ENCODE measurements around the gene CDK12.
"Not testable (repeated sequence)": the region's sequence is repeated elsewhere in the genome, so short reads cannot be mapped to it uniquely, and the experiment has no call there.

The CDK12 gene

DNA sequence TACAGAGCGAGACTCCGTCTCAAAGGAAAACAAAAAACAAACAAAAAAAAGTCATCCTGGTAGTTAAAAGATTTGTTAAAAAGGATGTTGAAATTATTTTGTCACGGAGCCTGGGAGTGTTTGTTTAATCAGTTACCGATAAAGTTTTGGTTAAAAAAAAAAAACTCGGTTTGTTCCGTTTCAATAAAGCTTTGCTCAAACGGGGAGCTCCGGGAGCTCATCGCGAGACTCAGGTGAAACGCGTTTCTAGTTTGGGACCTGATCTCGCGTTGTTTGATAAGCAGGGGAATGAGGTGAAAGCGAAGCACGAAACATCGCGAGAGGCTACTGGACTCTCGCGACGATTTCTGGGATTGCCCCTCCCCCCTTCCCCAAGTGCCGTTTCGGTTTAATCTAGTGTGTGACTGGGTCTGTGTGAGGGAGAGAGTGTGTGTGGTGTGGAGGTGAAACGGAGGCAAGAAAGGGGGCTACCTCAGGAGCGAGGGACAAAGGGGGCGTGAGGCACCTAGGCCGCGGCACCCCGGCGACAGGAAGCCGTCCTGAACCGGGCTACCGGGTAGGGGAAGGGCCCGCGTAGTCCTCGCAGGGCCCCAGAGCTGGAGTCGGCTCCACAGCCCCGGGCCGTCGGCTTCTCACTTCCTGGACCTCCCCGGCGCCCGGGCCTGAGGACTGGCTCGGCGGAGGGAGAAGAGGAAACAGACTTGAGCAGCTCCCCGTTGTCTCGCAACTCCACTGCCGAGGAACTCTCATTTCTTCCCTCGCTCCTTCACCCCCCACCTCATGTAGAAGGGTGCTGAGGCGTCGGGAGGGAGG lies at the start of gene CDK12:
CDK12 (plus strand) TSS at position 374 of the 813 bp plus-strand sequence. CDS start 586 bp downstream, outside the sequence.
- peak; percentile 99 for DNase-seq (ENCODE audit: low read depth)

DNA sequence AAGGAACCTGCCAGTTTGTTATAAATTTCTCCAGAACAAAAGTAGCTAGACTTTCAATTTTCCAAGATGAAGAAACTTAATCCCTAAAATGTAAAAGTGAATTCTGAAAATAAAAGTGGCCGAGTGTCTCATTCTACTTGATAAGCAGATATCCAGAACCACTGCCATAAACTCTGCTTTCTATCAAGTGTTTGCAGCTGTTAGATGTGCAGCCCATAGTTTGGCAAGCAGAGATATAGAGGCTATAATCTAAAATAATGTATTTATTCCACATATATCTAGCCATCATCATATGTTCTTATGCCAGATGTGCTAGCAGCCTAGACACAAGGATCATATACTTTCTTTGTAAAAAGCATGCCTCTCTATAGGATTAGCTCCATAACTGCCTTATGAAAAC lies 45.1 kb upstream of the CDK12 start:
- no peak for DNase-seq (ENCODE audit: low read depth)

DNA sequence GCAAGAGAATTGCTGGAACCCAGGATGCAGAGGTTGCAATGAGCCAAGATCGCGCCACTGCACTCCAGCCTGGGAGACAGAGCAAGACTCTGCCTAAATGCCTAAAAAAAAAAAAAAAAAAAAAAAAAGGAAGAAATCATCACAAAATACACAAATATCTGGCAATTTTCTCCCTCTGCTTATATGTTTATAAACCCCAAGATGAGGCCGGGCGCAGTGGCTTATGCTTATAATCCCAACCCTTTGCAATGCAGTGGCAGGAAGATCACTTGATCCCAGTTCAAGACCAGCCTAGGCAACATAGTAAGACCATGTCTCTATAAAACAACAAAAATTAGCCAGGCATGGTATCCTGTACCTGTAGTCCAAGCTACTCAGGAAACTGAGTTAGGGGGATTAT lies 31.7 kb upstream of the CDK12 start:
- no peak for DNase-seq (ENCODE audit: low read depth)

DNA sequence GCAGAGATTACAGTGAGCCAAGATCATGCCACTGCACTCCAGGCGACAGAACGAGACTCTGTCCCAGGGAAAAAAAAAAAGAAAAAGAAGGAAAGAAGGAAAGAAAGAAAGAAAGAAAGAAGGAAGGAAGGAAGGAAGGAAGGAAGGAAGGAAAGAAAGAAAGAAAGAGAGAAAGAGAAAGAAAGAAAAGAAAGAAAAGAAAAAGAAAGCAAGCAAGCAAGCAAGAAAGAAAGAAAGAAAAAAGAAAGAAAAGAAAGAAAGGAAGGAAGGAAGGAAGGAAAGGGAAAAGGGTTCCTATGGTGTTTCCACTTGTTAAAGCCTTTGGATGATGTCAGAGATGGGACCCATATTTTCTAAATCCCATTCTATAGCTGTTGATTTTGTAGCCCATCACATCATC lies 21.4 kb upstream of the CDK12 start:
- not testable (repeated sequence) for DNase-seq (ENCODE audit: low read depth)

DNA sequence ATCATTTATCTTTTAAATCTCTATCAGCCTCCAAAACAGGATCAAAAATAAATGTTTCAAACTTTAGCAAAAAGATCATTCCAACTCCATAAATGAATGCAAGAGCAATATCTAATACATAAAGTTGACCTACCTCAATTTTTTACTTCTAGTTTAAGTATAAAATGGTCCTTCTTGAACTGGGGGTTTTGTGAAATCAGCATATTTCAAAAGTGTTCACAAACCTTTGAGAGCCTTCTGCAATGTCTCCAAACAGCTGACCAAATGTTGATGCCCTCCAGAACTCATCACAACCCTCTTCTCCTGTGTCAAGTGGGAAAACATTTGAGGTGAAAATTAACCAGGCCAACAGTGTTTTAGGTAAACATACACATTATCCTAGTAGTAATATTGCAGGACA lies 18.0 kb upstream of the CDK12 start:
- DNase-seq (ENCODE audit: low read depth): no peak

DNA sequence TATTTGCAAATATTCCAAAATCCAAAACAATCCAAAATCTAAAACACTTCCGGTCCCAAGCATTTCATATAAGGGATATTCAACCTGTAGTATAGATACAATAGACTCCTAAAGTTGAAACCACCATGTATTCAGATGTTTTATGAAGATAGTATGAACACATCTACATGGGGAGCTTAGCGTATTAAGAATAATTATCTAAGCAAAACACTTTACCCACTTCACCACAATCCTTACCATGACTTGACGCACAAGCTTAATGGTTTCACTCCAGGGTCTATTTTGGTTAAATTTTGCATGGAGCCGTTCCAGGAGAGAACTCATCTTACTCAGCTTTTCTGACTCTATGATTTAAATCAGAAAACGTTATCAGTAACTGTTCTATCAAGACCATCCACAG lies 13.7 kb upstream of the CDK12 start:
- no peak for DNase-seq (ENCODE audit: low read depth)

DNA sequence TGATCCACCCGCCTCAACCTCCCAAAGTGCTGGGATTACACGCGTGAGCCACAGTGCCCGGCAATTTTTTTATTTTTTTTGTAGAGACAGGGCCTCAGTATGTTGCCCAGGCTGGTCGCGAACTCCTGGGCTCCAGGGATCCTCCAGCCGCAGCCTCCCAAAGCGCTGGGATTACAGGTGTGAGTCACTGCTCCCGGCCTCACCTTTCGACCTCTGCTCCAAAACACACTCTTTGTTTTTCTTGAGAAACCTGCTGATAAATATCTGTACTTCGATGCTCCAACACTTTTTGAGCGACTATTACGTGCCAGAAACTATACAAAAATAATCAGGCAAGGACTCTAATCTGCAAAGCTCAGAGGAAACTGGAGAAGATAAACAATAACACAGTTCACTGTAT lies 11.2 kb upstream of the CDK12 start:
- no peak for DNase-seq (ENCODE audit: low read depth)

DNA sequence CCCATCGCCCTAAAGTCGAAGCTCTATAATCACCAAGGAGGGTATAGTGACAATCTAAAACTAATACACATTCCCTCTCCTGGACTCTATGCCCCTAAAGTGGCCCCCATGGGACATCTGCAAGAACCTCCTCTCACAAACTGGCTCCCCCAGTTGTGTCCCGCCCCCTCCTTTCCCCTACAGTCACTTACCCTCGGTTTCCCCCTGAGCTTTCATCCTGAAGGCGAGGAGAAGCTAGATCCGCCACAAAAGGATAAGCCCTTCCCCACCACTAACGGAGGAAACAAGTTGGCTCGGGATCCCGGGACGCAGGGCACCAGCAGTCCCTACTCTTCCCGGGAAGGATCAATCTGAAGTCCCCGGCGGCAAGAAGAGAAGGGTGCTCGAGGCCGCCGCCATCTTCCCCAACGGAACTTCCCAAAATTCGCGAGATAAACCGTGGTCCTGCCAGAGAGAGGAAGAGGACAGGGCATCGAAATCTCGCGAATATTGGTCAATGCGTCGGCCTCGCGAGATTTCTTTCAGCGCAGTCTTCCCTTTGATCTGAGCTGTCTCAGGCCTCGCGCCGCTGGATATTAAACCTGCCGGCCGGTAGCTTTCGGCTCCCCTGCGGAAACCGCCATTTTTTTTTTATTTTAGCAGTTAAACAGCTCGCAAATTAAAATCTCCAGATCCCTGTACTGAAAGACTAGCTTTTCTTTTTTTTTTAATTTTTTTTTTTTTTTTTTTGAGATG lies 10.3 kb upstream of the CDK12 start, which contains the start of gene MED1:
MED1 (minus strand) TSS at position 417 of the 735 bp plus-strand sequence; CDS start at position 216, 201 bp downstream.
- DNase-seq (ENCODE audit: low read depth): peak; percentile 98

DNA sequence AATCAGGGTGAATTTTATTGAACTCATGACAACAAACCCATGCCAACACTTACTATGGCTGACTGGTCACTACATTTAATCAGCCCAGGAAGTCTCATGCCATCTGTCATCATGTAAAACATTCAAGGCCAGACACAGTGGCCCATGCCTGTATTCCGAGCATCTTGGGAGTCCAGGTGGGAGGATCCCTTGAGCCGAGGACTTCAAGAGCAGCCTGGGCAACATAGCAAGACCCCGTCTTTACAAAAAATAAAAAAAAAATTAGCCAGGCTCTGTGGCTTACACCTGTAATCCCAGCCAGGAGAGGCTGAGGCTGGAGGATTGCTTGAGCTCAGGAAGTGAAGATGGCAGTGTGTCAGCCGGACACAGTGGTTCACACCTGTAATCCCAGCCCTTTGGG lies 5.4 kb upstream of the CDK12 start:
- no peak for DNase-seq (ENCODE audit: low read depth)

DNA sequence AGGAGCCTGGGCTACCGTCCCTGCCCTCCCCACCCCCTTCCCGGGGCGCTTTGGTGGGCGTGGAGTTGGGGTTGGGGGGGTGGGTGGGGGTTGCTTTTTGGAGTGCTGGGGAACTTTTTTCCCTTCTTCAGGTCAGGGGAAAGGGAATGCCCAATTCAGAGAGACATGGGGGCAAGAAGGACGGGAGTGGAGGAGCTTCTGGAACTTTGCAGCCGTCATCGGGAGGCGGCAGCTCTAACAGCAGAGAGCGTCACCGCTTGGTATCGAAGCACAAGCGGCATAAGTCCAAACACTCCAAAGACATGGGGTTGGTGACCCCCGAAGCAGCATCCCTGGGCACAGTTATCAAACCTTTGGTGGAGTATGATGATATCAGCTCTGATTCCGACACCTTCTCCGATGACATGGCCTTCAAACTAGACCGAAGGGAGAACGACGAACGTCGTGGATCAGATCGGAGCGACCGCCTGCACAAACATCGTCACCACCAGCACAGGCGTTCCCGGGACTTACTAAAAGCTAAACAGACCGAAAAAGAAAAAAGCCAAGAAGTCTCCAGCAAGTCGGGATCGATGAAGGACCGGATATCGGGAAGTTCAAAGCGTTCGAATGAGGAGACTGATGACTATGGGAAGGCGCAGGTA lies 762 bp downstream of the CDK12 start:
- DNase-seq (ENCODE audit: low read depth): no peak

DNA sequence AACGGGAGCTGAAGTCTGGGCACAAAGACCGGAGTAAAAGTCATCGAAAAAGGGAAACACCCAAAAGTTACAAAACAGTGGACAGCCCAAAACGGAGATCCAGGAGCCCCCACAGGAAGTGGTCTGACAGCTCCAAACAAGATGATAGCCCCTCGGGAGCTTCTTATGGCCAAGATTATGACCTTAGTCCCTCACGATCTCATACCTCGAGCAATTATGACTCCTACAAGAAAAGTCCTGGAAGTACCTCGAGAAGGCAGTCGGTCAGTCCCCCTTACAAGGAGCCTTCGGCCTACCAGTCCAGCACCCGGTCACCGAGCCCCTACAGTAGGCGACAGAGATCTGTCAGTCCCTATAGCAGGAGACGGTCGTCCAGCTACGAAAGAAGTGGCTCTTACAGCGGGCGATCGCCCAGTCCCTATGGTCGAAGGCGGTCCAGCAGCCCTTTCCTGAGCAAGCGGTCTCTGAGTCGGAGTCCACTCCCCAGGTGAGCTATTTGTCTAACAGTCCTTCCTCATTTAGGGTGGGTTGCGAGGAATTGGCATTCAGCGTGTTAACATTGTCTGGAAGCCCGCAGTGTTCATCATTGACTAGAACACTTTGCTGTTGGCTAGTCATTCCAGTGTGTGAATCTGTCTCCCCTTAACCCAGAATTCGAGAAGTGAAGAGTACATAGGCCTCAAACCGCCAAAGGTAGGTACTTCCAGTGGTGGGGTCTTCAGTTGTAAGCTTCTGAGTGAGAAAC lies 1.5 kb downstream of the CDK12 start:
- DNase-seq (ENCODE audit: low read depth): peak; percentile 3

DNA sequence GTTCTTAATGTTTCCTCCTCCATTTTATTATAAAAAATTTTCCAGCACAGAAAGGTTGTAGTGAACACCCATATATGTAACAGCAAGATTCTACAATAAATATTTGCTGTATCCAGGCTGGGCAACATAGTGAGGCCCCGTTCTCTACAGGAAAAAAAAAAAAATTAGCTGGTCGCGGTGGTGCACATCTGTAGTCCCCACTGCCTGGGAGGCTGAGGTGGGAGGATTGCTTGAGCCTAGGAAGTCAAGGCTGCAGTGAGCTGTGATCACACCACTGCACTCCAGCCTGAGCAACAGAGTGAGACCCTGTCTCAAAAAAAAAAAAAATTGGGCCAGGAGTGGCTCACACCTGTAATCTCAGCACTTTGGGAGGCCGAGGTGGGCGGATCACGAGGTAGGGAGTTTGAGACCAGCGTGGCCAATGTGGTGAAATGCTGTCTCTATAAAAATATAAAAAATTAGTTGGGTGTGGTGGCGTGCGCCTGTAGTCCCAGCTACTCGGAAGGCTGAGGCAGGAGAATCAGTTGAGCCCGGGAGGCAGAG lies 3.4 kb downstream of the CDK12 start:
- not testable (repeated sequence) for DNase-seq (ENCODE audit: low read depth)

DNA sequence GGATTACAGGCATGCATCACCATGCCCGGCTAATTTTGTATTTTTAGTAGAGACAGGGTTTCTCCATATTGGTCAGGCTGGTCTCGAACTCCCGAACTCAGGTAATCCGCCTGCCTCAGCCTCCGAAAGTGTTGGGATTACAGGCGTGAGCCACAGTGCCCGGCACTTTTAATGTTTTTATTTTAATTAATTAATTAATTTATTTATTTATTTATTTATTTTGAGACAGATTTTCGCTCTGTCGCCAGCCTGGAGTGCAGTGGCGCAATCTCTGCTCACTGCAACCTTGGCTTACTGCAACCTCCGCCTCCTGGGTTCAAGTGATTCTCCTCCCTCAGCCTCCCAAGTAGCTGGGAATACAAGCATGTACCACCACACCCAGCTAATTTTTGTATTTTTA lies 7.3 kb downstream of the CDK12 start:
- not testable (repeated sequence) for DNase-seq (ENCODE audit: low read depth)

DNA sequence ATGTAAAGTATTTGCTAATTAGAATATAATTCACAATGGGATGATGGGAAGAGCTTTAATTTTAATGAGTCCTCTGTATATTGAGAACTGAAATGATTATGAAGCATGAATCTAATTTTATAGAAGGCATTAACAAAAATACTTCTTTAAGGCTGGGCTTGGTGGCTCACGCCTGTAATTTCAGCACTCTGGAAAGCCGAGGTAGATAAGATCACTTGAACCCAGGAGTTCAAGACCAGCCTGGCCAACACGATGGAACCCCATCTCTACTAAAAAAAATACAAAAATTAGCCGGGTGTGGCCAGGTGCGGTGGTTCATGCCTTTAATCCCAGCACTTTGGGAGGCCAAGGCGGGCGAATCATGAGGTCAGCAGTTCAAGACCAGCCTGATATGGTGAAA lies 12.0 kb downstream of the CDK12 start:
- no peak for DNase-seq (ENCODE audit: low read depth)

DNA sequence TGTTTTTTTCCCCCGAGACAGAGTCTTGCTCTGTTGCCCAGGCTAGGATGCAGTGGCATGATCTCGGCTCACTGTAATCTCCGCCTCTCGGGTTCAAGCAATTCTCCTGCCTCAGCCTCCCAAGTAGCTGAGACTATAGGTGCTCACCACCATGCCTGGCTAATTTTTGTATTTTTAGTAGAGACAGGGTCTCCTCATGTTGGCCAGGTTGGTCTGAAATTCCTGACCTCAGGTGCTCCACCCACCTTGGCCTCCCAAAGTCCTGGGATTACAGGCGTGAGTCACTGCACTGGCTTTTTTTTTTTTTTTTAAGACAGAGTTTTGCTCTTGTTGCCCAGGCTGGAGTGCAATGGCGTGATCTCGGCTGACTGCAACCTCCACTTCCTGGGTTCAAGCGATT lies 18.3 kb downstream of the CDK12 start:
- DNase-seq (ENCODE audit: low read depth): not testable (repeated sequence)

DNA sequence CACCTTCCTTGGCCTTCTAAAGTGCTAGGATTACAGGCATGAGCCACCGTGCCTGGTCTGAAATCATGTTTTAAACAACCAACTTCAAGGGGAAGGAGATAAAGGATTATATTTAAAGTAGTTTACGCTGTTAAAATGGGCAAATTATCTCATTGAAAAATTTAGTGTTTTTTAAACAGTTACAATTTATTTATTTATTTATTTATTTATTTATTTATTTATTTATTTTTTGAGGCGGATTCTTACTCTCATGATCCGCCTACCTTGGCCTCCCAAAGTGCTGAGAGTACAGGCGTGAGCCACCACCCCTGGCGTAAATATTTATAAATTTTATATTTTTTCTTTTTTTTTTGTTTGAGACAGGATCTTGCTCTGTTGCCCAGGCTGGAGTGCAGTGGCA lies 22.2 kb downstream of the CDK12 start:
- DNase-seq (ENCODE audit: low read depth): no peak

DNA sequence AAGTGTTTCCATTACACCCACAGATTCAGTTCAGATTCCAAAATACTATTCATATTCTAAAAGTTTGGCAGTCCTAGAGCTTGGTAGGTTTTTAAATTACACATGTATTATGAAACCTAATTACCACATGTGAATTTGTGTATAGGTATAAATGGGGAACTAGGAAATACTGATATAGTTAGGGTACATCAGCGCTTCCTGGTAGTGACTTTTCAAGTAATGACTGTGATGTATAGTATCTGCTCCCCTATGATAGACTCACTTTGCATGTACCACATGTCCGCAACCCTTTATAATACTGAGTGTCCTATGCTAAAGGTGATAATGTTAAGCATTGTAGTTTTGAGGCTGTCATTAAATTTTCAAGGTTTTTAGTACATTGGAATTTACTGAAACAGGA lies 22.9 kb downstream of the CDK12 start:
- DNase-seq (ENCODE audit: low read depth): no peak

DNA sequence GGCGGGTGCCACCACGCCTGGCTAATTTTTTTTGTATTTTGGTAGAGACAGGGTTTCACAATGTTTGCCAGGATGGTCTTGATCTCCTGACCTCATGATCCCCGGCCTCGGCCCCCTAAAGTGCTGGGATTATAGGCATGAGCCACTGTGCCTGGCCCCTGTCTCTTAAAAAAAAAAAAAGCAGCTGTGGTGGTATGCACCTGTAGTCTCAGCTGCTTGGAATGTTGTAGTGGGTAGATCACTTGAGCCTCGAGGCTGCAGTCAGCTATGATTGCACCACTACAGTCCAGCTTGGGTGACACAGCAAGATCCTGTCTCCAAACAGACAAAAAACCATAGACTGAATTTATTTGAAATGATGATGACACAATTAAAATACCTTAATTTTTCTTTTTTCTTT lies 24.3 kb downstream of the CDK12 start:
- DNase-seq (ENCODE audit: low read depth): peak; percentile 95

DNA sequence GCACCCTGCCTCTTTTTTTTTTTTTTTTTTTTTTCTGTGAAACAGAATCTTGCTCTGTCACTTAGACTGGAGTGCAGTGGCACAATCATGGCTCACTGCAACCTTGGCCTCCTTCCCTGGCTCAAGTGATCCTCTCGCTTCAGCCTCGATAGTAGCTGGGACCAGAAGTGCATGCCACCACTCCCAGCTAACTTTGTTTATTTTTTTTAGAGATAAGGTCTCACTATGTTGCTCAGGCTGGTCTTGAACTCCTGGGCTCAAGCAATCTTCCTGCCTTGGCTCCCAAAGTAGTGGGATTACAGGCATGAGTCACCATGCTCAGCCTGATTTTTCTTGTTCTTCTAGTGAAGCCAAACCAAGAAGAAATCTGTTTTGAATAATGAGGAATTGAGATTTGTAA lies 25.0 kb downstream of the CDK12 start:
- DNase-seq (ENCODE audit: low read depth): peak; percentile 88

DNA sequence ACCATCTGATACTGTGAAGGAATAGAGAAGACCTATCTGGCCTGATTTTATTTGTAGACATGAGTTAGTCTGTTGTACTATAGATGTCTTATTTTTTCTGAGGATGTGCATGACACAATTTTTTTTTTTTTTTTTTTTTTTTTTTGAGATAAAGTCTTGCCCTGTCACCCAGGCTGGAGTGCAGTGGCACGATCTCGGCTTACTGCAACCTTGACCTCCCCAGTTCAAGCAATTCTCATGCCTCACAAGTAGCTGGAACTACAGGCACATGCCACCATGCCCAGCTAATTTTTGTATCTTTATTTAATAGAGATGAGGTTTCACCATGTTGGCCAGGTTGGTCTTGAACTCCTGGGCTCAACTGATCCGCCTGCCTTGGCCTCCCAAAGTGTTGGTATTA lies 26.2 kb downstream of the CDK12 start:
- not testable (repeated sequence) for DNase-seq (ENCODE audit: low read depth)

DNA sequence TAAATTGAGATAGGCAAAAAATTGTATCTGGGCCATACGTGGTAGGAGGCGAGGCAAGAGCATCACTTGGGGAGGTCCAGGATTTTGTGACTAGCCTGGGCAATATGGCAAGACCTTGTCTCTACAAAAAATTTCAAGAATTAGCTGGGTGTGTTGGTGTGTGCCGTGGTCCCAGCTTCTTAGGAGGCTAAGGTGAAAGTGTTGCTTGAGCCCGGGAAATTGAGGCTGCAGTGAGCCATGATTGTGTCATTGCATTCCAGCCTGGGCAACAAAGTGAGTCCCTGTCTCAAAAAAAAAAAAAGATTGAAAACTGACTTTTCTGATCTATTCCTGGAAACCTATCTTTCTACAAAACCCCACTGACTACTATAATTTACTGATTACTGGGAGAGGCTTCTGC lies 26.7 kb downstream of the CDK12 start:
- no peak for DNase-seq (ENCODE audit: low read depth)

DNA sequence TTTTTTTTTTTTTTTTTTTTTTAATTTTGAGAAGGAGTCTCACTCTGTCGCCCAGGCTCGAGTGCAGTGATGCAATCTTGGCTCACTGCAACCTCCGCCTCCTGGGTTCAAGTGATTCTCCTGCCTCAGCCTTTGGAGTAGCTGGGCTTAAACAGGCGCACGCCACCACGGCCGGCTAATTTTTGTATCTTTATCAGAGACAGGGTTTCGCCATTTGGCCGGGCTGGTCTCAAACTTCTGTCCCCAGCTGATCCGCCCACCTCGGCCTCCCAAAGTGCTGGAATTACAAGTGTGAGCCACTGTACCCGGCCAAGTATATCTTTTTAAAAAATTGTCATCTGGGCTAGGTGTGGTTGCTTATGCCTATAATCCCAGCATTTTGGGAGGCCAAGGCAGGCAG lies 35.6 kb downstream of the CDK12 start:
- DNase-seq (ENCODE audit: low read depth): not testable (repeated sequence)
